Mucosa of descending colon (tissue), 3 donors: ENCODE data around the gene STOML2. TPM values are rescaled to one million over a fixed set of nuclear protein-coding genes. Genes with fewer than 3 reads are reported as not detected.
A peak's percentile ranks its signal among the peaks of the same experiment; 100 is the strongest.

Source experiments
- ATAC-seq: fragments of 200-7000 bp; cut with Tn5 transposase; one replicate; pipeline ENCODE4 v1.9.1; 2020; ENCODE audit warnings: mild to moderate bottlenecking, moderate library complexity
- DNase-seq, 3 donors: peaks; one replicate each; pipeline ENCODE4 v3.0.0-alpha.2; 2020
- H3K36me3 ChIP-seq: fragments of 200-600 bp; one replicate; pipeline ENCODE4 v1.8.0; 2021; ENCODE audit warnings: low read depth, mild to moderate bottlenecking
- H3K4me1 ChIP-seq: fragments of 200-600 bp; one replicate; pipeline ENCODE4 v1.8.0; 2021; ENCODE audit warnings: low read depth, mild to moderate bottlenecking
- H3K4me3 ChIP-seq: fragments of 200-600 bp; one replicate; pipeline ENCODE4 v1.8.0; 2021; ENCODE audit warnings: mild to moderate bottlenecking
- H3K9me3 ChIP-seq: fragments of 200-600 bp; one replicate; pipeline ENCODE4 v1.8.0; 2021; ENCODE audit warnings: mild to moderate bottlenecking
- intact Hi-C, 2 donors: fragments of 100-400 bp; cut with DNase I in 1 of 2; cut with micrococcal nuclease in 1 of 2; formaldehyde crosslinking; loops; one replicate each; pipeline versions ENCODE4 v1.11.0 to v1.11.1; 2022; cut with DNase I, micrococcal nuclease
- total RNA-seq, 3 donors: library from RNA; stranded (reverse); fragmentation: NEBNext Ultra II Directional in 2 of 3; extraction: Animal tissue kit (Norgen Biotek cat#: 25700) in 2 of 3; gene quantifications; one replicate each; pipeline versions ENCODE4 v1.2.1 to v1.2.4, GENCODE V29; 2021 to 2023
- TF ChIP-seq, protein P1 (sequence below): fragments of 200-600 bp; IDR thresholded peaks from one replicate; pipeline ENCODE4 v1.8.0; 2022; ENCODE audit warnings: antibody characterized with exemption, mild to moderate bottlenecking
- donor health status: DM: no; HTN: no; CAD: no; lungs with moderate emphysema.
- donor health status: DM: no; HTN: no; CAD: no.
- donor health status: DM: no; HTN: yes; CAD: no.

The STOML2 gene
- total RNA-seq, 3 donors from 2014 or later: 96.3 to 109 (median 100) TPM

- intact Hi-C loops: no loop called here
These were observed 31.8 kb downstream of the STOML2 start for GRCh38 chr9:35070823-35071813.

DNA sequence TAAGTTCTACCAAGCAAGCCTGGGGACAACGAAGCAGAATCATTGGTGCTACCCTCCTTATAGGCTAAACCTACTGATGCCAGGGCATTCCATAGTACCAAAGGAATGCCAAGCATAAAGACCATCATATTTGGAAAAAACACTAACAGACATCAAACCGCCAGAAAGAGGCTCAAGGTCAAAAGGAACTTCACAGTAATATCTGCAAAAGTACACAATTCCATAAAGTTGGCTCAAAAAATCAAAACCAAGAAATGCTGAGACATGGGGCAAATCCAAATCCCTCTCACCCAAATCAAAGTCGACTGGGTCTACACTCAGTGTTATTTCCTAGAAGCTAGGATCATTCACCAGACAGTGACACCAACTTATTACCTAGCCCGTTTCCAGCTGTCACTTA, 33.9 kb downstream of the STOML2 start:
- peaks cover 8% of the 10 kb centered on the region for H3K36me3 ChIP-seq
- intact Hi-C loops: no loop called here
- DNase-seq (no peak), ATAC-seq (no peak)
- no peak overlapping the region for H3K4me3 ChIP-seq
- TF ChIP-seq, protein P1, sequence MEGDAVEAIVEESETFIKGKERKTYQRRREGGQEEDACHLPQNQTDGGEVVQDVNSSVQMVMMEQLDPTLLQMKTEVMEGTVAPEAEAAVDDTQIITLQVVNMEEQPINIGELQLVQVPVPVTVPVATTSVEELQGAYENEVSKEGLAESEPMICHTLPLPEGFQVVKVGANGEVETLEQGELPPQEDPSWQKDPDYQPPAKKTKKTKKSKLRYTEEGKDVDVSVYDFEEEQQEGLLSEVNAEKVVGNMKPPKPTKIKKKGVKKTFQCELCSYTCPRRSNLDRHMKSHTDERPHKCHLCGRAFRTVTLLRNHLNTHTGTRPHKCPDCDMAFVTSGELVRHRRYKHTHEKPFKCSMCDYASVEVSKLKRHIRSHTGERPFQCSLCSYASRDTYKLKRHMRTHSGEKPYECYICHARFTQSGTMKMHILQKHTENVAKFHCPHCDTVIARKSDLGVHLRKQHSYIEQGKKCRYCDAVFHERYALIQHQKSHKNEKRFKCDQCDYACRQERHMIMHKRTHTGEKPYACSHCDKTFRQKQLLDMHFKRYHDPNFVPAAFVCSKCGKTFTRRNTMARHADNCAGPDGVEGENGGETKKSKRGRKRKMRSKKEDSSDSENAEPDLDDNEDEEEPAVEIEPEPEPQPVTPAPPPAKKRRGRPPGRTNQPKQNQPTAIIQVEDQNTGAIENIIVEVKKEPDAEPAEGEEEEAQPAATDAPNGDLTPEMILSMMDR: no peak
- peaks cover 20% of the 10 kb centered on the region for H3K4me1 ChIP-seq
- H3K9me3 ChIP-seq: no peaks in the 10 kb centered on the region

More at GRCh38 chr9:35070823-35071813, 31.8 kb downstream of the STOML2 start:
- Histone ChIP-seq H3K9me3 (no peaks in the 10 kb centered on the region), H3K4me3 (peak overlapping the region; percentile 100), H3K4me1 (peaks cover 20% of the 10 kb centered on the region), H3K36me3 (no peaks in the 10 kb centered on the region)
- DNase-seq (no peak), ATAC-seq (no peak)
- TF ChIP-seq, protein P1: no peak

DNA sequence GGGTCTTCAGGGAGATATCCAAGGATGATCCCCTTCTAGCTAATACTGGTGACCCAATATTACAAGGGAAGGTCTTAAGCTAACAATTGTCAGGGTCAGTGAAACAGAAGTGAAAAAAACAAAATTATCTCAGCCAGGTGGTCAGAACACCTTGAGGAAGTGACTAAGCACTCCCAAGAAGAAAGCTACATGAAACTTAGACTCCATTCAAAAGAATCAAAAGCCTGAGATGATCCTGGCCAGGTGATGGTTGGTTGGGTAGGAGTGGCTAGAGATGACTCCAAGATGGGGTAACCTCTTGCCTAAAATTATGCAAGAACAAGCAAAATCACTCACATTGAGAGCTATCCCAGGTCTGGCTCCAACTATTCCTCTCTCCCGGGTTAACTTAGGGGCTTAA, 35.9 kb downstream of the STOML2 start:
- TF ChIP-seq, protein P1: no peak
- peaks cover 20% of the 10 kb centered on the region for H3K4me1 ChIP-seq
- no peaks in the 10 kb centered on the region for H3K9me3 ChIP-seq
- peaks cover 27% of the 10 kb centered on the region for H3K36me3 ChIP-seq
- intact Hi-C loops: no loop called here
- DNase-seq (no peak), ATAC-seq (no peak)
- no peak overlapping the region for H3K4me3 ChIP-seq

DNA sequence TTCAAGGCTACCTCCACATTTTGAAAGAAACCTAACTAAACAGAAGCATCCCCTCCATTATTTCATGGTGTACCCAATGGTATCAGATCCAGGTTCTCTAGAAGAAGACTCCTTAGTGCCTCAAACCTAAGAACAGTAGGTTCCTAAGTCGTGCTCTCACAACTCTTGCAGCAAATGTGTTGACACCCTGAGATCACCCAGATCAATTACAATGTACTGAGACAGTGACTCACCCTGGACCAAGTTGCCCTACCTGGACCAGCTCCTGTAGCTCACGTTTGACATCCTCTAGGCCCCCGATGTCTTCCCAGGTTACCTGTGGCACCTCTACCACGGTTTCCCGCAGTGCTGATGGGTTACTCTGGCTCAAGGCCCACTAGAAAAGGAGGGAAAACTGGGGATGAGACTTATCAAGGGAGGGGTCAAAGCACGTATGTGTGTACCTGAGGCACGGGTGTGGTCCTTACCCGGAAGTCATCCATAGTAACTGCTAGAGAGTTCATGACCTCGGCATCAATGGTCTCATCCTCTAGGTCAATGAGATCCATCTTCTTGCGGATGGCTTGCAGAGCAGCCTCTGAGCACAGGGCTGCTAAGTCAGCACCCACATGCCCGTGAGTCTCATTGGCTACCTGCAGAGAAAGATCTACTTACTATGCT, 42.3 kb downstream of the STOML2 start:
- no peak for DNase-seq
- peak; percentile 41 for ATAC-seq
- Histone ChIP-seq H3K36me3 (peaks cover 73% of the 10 kb centered on the region), H3K4me1 (no peaks in the 10 kb centered on the region), H3K9me3 (no peaks in the 10 kb centered on the region), H3K4me3 (no peak overlapping the region)
- intact Hi-C loops: no loop called here
- TF ChIP-seq, protein P1: no peak

DNA sequence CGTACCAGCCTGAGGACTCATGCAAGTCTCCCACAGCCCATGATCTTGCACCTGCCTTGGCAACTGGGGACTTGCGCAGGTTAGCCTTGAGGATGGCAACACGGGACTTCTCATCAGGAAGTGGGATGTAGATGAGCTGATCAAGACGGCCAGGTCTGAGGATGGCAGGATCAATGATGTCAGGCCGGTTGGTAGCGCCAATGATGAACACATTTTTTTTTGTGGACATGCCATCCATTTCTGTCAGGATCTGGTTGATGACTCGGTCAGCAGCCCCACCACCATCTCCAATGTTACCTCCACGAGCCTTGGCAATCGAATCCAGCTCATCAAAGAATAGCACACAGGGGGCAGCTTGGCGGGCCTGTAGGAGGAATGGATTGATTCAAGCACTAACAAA, 43.5 kb downstream of the STOML2 start:
- Histone ChIP-seq H3K4me3 (no peak overlapping the region), H3K36me3 (peaks cover 71% of the 10 kb centered on the region), H3K9me3 (no peaks in the 10 kb centered on the region), H3K4me1 (no peaks in the 10 kb centered on the region)
- ATAC-seq (no peak), DNase-seq (no peak)
- TF ChIP-seq, protein P1: no peak
- intact Hi-C loops: no loop called here
